Measurements from ENCODE around the gene GRM4.

DNA sequence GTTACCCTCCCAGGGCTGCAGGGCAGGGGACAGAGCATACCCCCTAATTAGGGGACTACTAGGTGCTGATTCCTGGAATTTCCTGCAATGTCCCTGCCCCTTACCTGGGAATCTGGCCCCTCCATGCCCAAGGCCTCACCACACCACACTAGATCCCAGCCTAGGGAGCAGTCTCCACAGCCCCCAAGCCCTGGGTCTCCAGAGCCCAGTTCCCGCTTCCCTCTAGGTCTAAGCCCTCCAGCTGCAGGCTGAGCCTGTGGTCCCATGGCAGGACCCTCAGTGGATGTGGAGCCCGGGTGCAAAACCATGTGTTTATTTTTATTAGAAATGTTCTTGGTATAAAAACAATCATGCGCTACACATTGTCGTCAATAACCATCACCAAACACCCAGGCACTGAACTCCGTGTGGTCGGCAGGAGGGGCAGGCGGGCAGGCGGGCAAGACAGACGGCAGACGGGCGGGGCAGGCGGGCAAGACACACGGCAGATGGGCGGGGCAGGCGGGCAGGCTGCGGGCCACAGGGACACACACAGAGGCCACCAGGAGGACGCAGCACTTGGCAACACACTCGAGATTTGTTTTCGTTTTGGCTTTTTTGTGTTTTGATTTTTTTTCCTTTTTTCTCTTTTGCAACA lies 124.2 kb downstream of the GRM4 start:
- no peak for TF ChIP-seq POLR2AphosphoS5 (IDR thresholded peaks at IDR 0.05; ENCODE audit: low read depth, low read length)
- TF ChIP-seq, protein P1, sequence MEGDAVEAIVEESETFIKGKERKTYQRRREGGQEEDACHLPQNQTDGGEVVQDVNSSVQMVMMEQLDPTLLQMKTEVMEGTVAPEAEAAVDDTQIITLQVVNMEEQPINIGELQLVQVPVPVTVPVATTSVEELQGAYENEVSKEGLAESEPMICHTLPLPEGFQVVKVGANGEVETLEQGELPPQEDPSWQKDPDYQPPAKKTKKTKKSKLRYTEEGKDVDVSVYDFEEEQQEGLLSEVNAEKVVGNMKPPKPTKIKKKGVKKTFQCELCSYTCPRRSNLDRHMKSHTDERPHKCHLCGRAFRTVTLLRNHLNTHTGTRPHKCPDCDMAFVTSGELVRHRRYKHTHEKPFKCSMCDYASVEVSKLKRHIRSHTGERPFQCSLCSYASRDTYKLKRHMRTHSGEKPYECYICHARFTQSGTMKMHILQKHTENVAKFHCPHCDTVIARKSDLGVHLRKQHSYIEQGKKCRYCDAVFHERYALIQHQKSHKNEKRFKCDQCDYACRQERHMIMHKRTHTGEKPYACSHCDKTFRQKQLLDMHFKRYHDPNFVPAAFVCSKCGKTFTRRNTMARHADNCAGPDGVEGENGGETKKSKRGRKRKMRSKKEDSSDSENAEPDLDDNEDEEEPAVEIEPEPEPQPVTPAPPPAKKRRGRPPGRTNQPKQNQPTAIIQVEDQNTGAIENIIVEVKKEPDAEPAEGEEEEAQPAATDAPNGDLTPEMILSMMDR (IDR thresholded peaks at IDR 0.05) = no peak
- no peak for TF ChIP-seq TCF12 (IDR thresholded peaks at IDR 0.05)
- no peak for TF ChIP-seq JUND (IDR thresholded peaks at IDR 0.05)
- no peak for TF ChIP-seq ELF1 (IDR thresholded peaks at IDR 0.05)
- TF ChIP-seq TEAD4 (IDR thresholded peaks at IDR 0.05; ENCODE audit: borderline replicate concordance, insufficient read depth) = no peak
- no peak for TF ChIP-seq GATA2 (CRISPR knock-in tag; IDR thresholded peaks at IDR 0.05)
- no peak for TF ChIP-seq TAF1 (IDR thresholded peaks at IDR 0.05; ENCODE audit: borderline replicate concordance, low read depth, low read length)

Data from SK-N-SH (cell line).